GM23338 (cell line): ENCODE measurements around the gene IFT88.

Experiments used
- EZH2 ChIP-seq: fragments of 200-600 bp; sonication (generic); IDR thresholded peaks from one replicate; pipeline ENCODE4 v1.8.0; 2017; ENCODE audit warnings: antibody characterized with exemption, mild to moderate bottlenecking, low read depth; ENCODE audit not compliant: unreplicated experiment
- JUNB ChIP-seq: IDR thresholded peaks from one replicate; pipeline ENCODE4 v1.6.1; 2016; ENCODE audit warnings: antibody characterized with exemption; ENCODE audit not compliant: unreplicated experiment
- ZNF114 ChIP-seq: fragments of 250-450 bp; sonication (Bioruptor Pico); IDR thresholded peaks from 2 replicates; pipeline ENCODE4 v1.5.0; 2020; ENCODE audit warnings: mild to moderate bottlenecking, moderate library complexity
- ZNF331 ChIP-seq: fragments of 250-450 bp; sonication (Bioruptor Pico); IDR thresholded peaks from 2 replicates; pipeline ENCODE4 v1.5.0; 2020; ENCODE audit warnings: low read depth, mild to moderate bottlenecking, moderate library complexity
- TF ChIP-seq, protein P1 (sequence below), 2 experiments: fragments of 200-600 bp in 1 of 2; sonication (generic) in 1 of 2; conservative IDR thresholded peaks; 2 replicates each; pipeline versions ENCODE4 v1.5.1 to v1.6.1; 2016 to 2017; ENCODE audit warnings: antibody characterized with exemption in 2 of 2, low read depth in 2 of 2, mild to moderate bottlenecking in 2 of 2, moderate library complexity in 1 of 2

DNA sequence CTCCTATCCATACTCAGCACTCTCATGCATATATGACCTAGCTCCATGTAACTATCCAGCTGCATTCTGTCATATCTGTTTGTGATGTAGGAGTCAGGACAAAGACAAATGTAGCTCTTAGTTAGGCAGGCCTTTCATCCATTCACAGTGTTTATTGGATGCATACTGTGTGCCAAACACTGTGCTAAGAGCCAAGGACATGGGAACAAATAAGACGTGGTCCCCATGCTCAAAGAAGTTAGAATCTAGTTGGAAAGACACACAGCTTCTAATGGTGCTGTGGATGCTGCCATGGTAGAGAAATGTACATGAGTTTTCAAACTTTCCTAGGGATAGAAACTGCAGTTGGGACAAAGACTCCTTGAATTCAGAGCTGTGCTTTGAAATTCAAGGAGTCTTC is 104.8 kb downstream of the IFT88 start:
- TF ChIP-seq, protein P1, sequence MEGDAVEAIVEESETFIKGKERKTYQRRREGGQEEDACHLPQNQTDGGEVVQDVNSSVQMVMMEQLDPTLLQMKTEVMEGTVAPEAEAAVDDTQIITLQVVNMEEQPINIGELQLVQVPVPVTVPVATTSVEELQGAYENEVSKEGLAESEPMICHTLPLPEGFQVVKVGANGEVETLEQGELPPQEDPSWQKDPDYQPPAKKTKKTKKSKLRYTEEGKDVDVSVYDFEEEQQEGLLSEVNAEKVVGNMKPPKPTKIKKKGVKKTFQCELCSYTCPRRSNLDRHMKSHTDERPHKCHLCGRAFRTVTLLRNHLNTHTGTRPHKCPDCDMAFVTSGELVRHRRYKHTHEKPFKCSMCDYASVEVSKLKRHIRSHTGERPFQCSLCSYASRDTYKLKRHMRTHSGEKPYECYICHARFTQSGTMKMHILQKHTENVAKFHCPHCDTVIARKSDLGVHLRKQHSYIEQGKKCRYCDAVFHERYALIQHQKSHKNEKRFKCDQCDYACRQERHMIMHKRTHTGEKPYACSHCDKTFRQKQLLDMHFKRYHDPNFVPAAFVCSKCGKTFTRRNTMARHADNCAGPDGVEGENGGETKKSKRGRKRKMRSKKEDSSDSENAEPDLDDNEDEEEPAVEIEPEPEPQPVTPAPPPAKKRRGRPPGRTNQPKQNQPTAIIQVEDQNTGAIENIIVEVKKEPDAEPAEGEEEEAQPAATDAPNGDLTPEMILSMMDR (conservative IDR thresholded peaks at IDR 0.05; ENCODE audit: low read depth in 2 of 2): no peak
- no peak for TF ChIP-seq ZNF114 (CRISPR knock-in tag)
- TF ChIP-seq JUNB: no peak
- no peak for TF ChIP-seq EZH2
- no peak for TF ChIP-seq ZNF331 (CRISPR knock-in tag)
